Liver (tissue), 9 donors: ENCODE results near the gene PPP1R13B. TPM values are rescaled to one million over a fixed set of nuclear protein-coding genes. Genes with fewer than 3 reads are reported as not detected.
A peak's percentile ranks its signal among the peaks of the same experiment; 100 is the strongest.
"Not testable (repeated sequence)": the region's sequence is repeated elsewhere in the genome, so short reads cannot be mapped to it uniquely, and the experiment has no call there.

Source experiments
- DNase-seq: peaks from one replicate; pipeline ENCODE4 v3.0.0-alpha.2; 2017; ENCODE audit warnings: low spot score
- H3K27ac ChIP-seq, 2 donors: one replicate each; pipeline ENCODE4 v1.7.0; 2013; ENCODE audit warnings: inconsistent platforms in 2 of 2, low read length in 2 of 2, control low read depth in 1 of 2, low read depth in 1 of 2, mild to moderate bottlenecking in 1 of 2
- H3K27me3 ChIP-seq, 4 donors: one replicate each; pipeline versions ENCODE4 v1.6.1 to v1.7.0; 2013; ENCODE audit warnings: low read length in 3 of 4, inconsistent platforms in 1 of 4, mild to moderate bottlenecking in 1 of 4, moderate library complexity in 1 of 4; ENCODE audit not compliant: control insufficient read depth in 4 of 4, insufficient read depth in 4 of 4
- H3K36me3 ChIP-seq, 4 donors: one replicate each; pipeline versions ENCODE4 v1.6.1 to v1.7.0; 2013; ENCODE audit warnings: low read length in 3 of 4, mild to moderate bottlenecking in 3 of 4, low read depth in 1 of 4, moderate library complexity in 1 of 4; ENCODE audit not compliant: control insufficient read depth in 4 of 4, insufficient read depth in 3 of 4
- H3K4me1 ChIP-seq, 4 donors: one replicate each; pipeline versions ENCODE4 v1.6.1 to v1.7.0; 2013; ENCODE audit warnings: low read length in 3 of 4, mild to moderate bottlenecking in 3 of 4, moderate library complexity in 1 of 4; ENCODE audit not compliant: control insufficient read depth in 4 of 4, insufficient read depth in 4 of 4
- H3K4me3 ChIP-seq, 3 donors: one replicate each; pipeline versions ENCODE4 v1.6.1 to v1.7.0; 2013; ENCODE audit warnings: low read length in 3 of 3, control low read depth in 1 of 3, low read depth in 1 of 3, mild to moderate bottlenecking in 1 of 3
- H3K9ac ChIP-seq, 2 donors: one replicate each; pipeline ENCODE4 v1.7.0; 2013; ENCODE audit warnings: low read length in 2 of 2, mild to moderate bottlenecking in 2 of 2, moderate library complexity in 2 of 2, control low read depth in 1 of 2, low read depth in 1 of 2
- H3K9me3 ChIP-seq, 4 donors: one replicate each; pipeline versions ENCODE4 v1.6.1 to v1.7.0; 2013; ENCODE audit warnings: low read length in 3 of 4; ENCODE audit not compliant: control insufficient read depth in 4 of 4
- EGR1 ChIP-seq, 2 donors: IDR thresholded peaks; 2 replicates each; pipeline ENCODE4 v1.6.1; 2016 to 2018; ENCODE audit warnings: antibody characterized with exemption in 2 of 2, low read depth in 2 of 2
- FOXA1 ChIP-seq: IDR thresholded peaks from 2 replicates; pipeline ENCODE4 v1.6.1; 2016; ENCODE audit warnings: antibody characterized with exemption
- FOXA2 ChIP-seq: IDR thresholded peaks from 2 replicates; pipeline ENCODE4 v1.6.1; 2016; ENCODE audit warnings: antibody characterized with exemption
- GABPA ChIP-seq, 2 donors: IDR thresholded peaks in 1 of 2; conservative IDR thresholded peaks in 1 of 2; 2 replicates each; pipeline ENCODE4 v1.6.1; 2016; ENCODE audit warnings: antibody characterized with exemption in 2 of 2, mild to moderate bottlenecking in 1 of 2, moderate library complexity in 1 of 2
- HNF4A ChIP-seq, 2 donors: conservative IDR thresholded peaks; 2 replicates each; pipeline ENCODE4 v1.6.1; 2016; ENCODE audit warnings: antibody characterized with exemption in 2 of 2, mild to moderate bottlenecking in 2 of 2
- HNF4G ChIP-seq: IDR thresholded peaks from 2 replicates; pipeline ENCODE4 v1.6.1; 2016; ENCODE audit warnings: antibody characterized with exemption
- JUND ChIP-seq, 2 donors: IDR thresholded peaks; 2 replicates each; pipeline ENCODE4 v1.6.1; 2016; ENCODE audit warnings: antibody characterized with exemption in 2 of 2
- NR2F2 ChIP-seq: IDR thresholded peaks from 2 replicates; pipeline ENCODE4 v1.6.1; 2016; ENCODE audit warnings: antibody characterized with exemption
- RAD21 ChIP-seq, 2 donors: IDR thresholded peaks; 2 replicates each; pipeline ENCODE4 v1.6.1; 2016; ENCODE audit warnings: antibody characterized with exemption in 2 of 2, mild to moderate bottlenecking in 2 of 2
- RXRA ChIP-seq, 2 donors: IDR thresholded peaks; 2 replicates each; pipeline ENCODE4 v1.6.1; 2017 to 2018; ENCODE audit warnings: antibody characterized with exemption in 2 of 2, mild to moderate bottlenecking in 1 of 2
- SP1 ChIP-seq: IDR thresholded peaks from 2 replicates; pipeline ENCODE4 v1.6.1; 2018; ENCODE audit warnings: antibody characterized with exemption, mild to moderate bottlenecking
- TAF1 ChIP-seq: conservative IDR thresholded peaks from 2 replicates; pipeline ENCODE4 v1.6.1; 2016; ENCODE audit warnings: antibody characterized with exemption, mild to moderate bottlenecking
- ZBTB33 ChIP-seq: IDR thresholded peaks from 2 replicates; pipeline ENCODE4 v1.6.1; 2016; ENCODE audit warnings: antibody characterized with exemption
- WGBS: extraction: QIAGEN DNeasy Blood & Tissue Kit; methylation state at CpG from one replicate; pipeline ENCODE4 v1.1.7; 2013; 5-methylcytosine and 5-hydroxymethylcytosine counted together
- polyA plus RNA-seq, 2 donors: library from polyadenylated mRNA; stranded (reverse) in 1 of 2; unstranded in 1 of 2; fragments of 200-250 nt in 1 of 2; fragments of >200 nt in 1 of 2; fragmentation: Nextera tagmentation in 1 of 2; extraction: Ambion mirVana in 1 of 2; gene quantifications; one replicate each; pipeline versions ENCODE4 v1.2.1 to v1.2.3, GENCODE V29; 2013 to 2015
- total RNA-seq, 2 donors: library from RNA; depleted of rRNA; stranded (reverse); fragments of >200 nt; gene quantifications; one replicate each; pipeline ENCODE4 v1.2.3, GENCODE V29; 2014
- TF ChIP-seq, protein P1 (sequence below): IDR thresholded peaks from 2 replicates; pipeline ENCODE4 v1.6.1; 2016; ENCODE audit warnings: antibody characterized with exemption
- TF ChIP-seq, protein P2 (sequence below): IDR thresholded peaks from 2 replicates; pipeline ENCODE4 v1.6.1; 2016; ENCODE audit warnings: antibody characterized with exemption
- TF ChIP-seq, protein P3 (sequence below): IDR thresholded peaks from 2 replicates; pipeline ENCODE4 v1.6.1; 2016; ENCODE audit warnings: antibody characterized with exemption, mild to moderate bottlenecking
- donor health status: healthy.
- donor health status: healthy.
- donor health status: healthy.
- donor health status: healthy.
- donor health status: healthy.

The PPP1R13B gene
- total and polyA plus RNA-seq, 4 donors: 3.2 to 15.1 (median 5.1) TPM

DNA sequence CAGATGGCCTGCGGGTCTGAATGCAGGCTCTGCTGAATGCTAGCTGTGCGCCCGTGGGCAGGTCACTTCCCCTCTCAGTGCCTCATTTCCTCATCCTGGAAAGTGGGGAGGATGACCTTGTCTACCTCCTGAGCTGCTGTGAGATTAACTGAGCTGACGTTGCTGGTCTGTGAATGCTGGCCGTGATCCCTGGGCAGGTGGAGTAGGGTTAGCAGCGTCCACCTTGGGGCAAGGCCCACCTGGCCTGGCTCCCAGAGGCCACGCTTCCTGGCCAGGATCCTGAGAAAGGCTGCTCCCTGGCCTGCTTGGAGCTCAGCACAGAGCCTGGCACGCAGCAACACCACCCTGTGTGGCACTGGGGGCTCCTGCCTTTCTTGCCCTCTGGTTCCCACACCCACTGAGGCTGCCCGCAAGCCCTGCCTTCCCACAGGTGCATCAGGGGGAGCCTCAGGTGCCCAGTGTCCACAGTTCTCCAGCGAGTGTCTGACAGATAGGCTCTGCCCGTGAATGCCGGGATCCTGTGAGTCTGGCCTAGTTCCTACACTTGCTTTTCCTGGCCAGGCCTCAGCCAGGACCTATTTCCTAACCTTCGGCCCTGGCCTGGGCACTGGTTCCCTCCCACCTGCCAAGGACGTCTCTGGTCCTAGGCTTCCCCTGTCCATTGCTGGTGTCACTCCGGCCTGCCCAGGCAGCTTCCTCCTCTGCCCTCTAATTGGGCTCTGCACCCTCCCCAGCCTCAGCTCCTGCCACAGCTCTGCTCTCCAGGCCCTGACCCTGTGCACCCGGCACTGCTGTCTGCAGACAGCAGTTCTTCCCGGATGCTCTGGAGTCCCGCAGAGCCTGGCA is 43.7 kb upstream of the PPP1R13B start (continued):
- TF ChIP-seq, protein P1, sequence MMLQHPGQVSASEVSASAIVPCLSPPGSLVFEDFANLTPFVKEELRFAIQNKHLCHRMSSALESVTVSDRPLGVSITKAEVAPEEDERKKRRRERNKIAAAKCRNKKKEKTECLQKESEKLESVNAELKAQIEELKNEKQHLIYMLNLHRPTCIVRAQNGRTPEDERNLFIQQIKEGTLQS: peak; percentile 46
- TF ChIP-seq TAF1 (no peak), HNF4A (conservative IDR thresholded peaks at IDR 0.05) (peak; percentile 55 to 59), SP1 (peak; percentile 94)

DNA sequence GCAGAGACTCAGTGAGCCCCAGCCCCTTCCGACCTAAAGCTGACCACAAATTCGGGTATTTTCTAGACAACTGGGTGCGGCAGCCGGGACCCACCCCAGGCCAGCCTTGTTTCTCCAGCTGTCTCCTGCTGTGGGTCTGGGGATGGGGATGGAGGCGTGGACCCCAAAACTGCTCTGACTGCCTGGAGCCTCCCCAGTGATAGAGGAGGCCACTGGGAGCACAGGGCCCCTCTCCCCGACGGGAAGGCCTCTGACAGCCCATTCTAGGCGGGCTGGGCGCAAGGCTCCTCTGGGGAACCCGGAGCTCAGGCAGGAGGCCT is 42.6 kb upstream of the PPP1R13B start:
- Histone ChIP-seq H3K9me3 (no peaks in the 10 kb centered on the region), H3K27me3 (no peaks in the 10 kb centered on the region), H3K27ac (peak overlapping the region; percentile 78 to 80), H3K4me1 (peaks cover 31 to 65% (median 57%) of the 10 kb centered on the region in 4 donors), H3K9ac (no peak overlapping the region), H3K4me3 (no peak overlapping the region), H3K36me3 (no peaks in the 10 kb centered on the region)
- TF ChIP-seq, protein P1: no peak
- TF ChIP-seq TAF1 (no peak), ZBTB33 (no peak), FOXA1 (no peak), HNF4G (no peak), RXRA (IDR thresholded peaks at IDR 0.05) (no peak), JUND (IDR thresholded peaks at IDR 0.05) (no peak)
- DNase-seq: no peak
- 85% methylated on average over 10 of the region's 10 CpGs for WGBS

- TF ChIP-seq SP1 (peak; percentile 53), HNF4A (conservative IDR thresholded peaks at IDR 0.05) (peak; percentile 14 to 62), JUND (IDR thresholded peaks at IDR 0.05) (peak in 1 of 2 donors; percentile 43), EGR1 (IDR thresholded peaks at IDR 0.05; ENCODE audit: low read depth in 2 of 2) (peak; percentile 43 to 85), FOXA2 (peak; percentile 54), RXRA (IDR thresholded peaks at IDR 0.05) (peak in 1 of 2 donors; percentile 74), GABPA (IDR thresholded peaks at IDR 0.05 in 1 of 2, conservative IDR thresholded peaks at IDR 0.05 in 1 of 2) (no peak), NR2F2 (no peak), RAD21 (IDR thresholded peaks at IDR 0.05) (peak in 1 of 2 donors; percentile 11)
- TF ChIP-seq, protein P2, sequence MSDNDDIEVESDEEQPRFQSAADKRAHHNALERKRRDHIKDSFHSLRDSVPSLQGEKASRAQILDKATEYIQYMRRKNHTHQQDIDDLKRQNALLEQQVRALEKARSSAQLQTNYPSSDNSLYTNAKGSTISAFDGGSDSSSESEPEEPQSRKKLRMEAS: peak; percentile 73
- TF ChIP-seq, protein P3, sequence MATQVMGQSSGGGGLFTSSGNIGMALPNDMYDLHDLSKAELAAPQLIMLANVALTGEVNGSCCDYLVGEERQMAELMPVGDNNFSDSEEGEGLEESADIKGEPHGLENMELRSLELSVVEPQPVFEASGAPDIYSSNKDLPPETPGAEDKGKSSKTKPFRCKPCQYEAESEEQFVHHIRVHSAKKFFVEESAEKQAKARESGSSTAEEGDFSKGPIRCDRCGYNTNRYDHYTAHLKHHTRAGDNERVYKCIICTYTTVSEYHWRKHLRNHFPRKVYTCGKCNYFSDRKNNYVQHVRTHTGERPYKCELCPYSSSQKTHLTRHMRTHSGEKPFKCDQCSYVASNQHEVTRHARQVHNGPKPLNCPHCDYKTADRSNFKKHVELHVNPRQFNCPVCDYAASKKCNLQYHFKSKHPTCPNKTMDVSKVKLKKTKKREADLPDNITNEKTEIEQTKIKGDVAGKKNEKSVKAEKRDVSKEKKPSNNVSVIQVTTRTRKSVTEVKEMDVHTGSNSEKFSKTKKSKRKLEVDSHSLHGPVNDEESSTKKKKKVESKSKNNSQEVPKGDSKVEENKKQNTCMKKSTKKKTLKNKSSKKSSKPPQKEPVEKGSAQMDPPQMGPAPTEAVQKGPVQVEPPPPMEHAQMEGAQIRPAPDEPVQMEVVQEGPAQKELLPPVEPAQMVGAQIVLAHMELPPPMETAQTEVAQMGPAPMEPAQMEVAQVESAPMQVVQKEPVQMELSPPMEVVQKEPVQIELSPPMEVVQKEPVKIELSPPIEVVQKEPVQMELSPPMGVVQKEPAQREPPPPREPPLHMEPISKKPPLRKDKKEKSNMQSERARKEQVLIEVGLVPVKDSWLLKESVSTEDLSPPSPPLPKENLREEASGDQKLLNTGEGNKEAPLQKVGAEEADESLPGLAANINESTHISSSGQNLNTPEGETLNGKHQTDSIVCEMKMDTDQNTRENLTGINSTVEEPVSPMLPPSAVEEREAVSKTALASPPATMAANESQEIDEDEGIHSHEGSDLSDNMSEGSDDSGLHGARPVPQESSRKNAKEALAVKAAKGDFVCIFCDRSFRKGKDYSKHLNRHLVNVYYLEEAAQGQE: peak; percentile 21
- 40% methylated on average over 31 of the region's 31 CpGs for WGBS
These were observed 42.1 kb upstream of the PPP1R13B start for GRCh38 chr14:103889313-103890051.

GRCh38 chr14:103889002-103889312 is 41.6 kb upstream of the PPP1R13B start:
- 91% methylated on average over 8 of the region's 8 CpGs for WGBS
- H3K9me3 ChIP-seq, H3K27me3 ChIP-seq, H3K4me3 ChIP-seq, DNase-seq, H3K9ac ChIP-seq, H3K36me3 ChIP-seq: not testable (repeated sequence)
- Histone ChIP-seq H3K27ac (peak overlapping the region; percentile 20 to 78), H3K4me1 (peaks cover 23 to 55% (median 46%) of the 10 kb centered on the region in 4 donors)

More at GRCh38 chr14:103889313-103890051, 42.1 kb upstream of the PPP1R13B start:
- no peak overlapping the region for H3K9ac ChIP-seq
- no peaks in the 10 kb centered on the region for H3K27me3 ChIP-seq
- no peak for DNase-seq
- H3K27ac ChIP-seq: peak overlapping the region; percentile 78 to 80
- H3K4me3 ChIP-seq: no peak overlapping the region
- H3K36me3 ChIP-seq: no peaks in the 10 kb centered on the region
- H3K9me3 ChIP-seq: no peaks in the 10 kb centered on the region
- peaks cover 28 to 60% (median 52%) of the 10 kb centered on the region in 4 donors for H3K4me1 ChIP-seq
